Islet precursor cell (in vitro differentiated cells): ENCODE results near the gene WDR72.
A peak's percentile ranks its signal among the peaks of the same experiment; 100 is the strongest.
"Not testable (repeated sequence)": the region's sequence is repeated elsewhere in the genome, so short reads cannot be mapped to it uniquely, and the experiment has no call there.

ENCODE experiments used
- DNase-seq: peaks from one replicate; pipeline ENCODE4 v3.0.0-alpha.2; 2018

The WDR72 gene

DNA sequence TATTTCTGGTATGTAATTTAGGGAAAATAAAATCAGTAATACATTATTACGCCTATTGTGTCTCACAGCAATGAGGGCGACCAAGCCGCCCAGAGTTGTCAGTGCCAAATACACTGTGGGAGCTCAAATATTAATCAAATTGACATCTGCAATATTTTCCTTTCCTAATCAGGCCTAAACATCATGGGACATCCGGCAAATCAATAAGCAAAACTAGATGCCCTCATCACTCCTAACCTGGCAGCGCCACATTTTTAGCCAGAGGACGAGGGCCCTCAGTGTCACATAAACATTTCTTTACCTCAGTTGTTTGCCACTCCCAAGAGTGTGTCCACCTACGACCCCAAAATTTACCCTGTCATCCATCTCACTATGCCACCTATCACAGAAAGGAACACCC lies 64.1 kb downstream of the WDR72 start:
- no peak for DNase-seq

DNA sequence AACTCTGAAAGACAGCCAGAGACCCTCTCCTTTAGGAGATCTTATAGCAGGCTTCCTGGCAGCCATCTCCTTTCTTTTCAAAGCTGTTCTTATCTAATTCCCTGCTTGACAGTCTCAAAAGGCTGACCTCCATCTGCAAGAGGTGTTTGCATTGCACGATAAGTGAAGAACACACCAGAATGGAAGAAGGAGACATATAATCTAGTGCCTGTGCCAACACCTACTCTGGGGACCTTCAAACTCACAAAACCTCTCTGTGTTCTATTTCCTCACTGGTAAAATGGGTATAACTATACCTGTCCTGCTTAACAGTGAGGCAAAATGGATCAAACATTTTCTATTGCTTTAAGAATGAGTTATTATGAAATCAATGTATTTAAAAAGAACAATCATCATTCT lies 65.0 kb downstream of the WDR72 start:
- no peak for DNase-seq

DNA sequence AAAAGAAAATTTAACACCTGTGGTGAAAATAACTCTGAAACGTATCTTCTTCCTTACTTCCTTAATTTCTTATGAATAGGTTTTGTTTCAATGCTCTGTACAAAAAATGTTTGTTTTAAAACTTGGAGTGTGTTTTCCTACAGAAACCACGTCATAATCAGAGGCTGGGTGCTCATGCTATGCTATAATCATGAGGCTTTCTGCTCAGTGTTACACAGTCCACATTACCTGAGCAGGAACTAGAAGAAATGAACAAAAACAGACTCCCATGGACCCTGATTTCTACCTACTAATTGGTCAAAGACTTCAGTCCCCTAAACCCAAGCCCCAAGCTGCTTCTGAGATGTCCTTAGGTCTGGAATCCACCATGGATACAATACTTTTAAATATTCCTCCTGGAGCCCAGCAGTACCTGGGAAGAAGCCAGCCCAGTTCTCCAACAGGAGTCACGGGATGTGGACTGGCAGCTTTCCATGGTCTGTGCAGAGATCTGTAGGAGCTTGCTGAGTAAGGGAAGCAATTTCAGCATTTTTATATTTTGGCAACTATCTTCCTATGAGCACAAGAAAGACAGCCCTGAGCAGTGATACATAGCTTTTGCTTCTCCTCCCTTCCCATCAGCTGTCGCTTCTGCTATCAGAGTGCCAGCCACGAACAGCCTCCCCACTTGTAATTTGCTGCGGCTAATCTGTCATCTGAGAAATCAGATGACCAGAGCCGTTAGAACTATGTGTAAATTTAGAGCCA lies 65.6 kb downstream of the WDR72 start:
- DNase-seq, result no peak

DNA sequence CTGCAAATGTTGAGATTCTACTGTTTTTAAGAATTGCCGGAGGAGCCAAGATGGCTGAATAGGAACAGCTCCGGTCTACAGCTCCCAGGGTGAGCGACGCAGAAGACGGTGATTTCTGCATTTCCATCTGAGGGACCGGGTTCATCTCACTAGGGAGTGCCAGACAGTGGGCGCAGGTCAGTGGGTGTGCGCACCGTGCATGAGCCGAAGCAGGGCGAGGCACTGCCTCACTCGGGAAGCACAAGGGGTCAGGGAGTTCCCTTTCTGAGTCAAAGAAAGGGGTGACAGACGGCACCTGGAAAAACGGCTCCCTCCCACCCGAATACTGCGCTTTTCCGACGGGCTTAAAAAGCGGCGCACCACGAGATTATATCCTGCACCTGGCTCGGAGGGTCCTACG lies 75.3 kb downstream of the WDR72 start:
- DNase-seq, result not testable (repeated sequence)

DNA sequence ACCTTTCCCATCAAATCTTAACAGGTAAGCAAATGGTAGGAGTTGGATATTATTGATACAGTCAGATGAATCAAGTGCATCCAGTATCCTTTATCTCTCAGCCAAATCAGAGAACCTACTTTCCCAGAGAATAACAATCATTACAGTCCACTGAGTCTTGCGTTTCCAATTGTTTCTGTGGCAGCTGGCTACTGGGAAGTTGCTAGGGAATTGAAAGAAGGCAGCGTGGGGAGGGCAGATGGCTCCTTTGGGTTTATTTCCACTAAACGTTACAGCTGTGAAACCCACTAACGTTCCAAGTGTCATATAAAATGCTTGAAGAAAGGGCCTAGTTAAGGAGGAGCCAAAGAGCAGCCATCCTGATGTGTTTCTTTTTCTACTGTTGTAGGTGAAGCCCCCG lies 78.4 kb downstream of the WDR72 start:
- DNase-seq, result no peak

DNA sequence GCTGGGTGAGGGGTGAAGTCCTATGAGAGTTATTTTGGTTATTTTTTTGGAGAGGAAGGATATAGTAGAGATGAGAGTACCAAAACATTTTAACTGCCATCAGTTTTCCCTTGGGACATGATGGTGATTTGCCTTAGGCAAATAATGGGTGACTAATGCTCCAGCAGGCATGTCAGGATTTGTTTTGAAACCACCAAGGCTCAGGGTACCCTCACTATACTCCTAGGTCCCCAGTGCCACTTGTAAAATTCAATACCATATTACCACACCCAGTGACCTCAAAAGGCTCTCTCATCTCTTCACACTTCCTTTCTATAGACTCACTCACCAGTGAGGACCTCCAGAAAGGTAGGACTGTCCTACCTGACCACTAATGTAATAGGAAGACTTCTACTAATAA lies 83.6 kb downstream of the WDR72 start:
- no peak for DNase-seq

DNA sequence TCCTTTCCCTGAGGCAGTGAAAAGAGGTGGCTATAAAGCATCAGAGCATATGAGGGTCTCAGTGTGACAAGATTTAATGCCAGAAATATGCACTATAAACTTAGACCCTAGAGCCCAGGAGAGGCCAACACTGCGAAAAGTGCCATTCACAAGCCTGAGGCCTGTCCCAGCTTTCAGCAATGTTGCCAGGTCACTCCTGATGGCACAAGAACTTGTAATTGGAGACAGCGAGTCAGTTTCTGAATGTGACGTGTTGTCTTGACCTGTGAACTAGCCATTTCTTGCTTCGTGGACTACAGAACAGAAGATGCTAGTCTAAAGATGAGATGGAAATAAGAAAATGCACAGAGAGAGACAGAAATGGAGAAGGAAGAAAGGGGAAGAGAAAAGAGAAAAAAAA lies 87.9 kb downstream of the WDR72 start:
- DNase-seq, result no peak

DNA sequence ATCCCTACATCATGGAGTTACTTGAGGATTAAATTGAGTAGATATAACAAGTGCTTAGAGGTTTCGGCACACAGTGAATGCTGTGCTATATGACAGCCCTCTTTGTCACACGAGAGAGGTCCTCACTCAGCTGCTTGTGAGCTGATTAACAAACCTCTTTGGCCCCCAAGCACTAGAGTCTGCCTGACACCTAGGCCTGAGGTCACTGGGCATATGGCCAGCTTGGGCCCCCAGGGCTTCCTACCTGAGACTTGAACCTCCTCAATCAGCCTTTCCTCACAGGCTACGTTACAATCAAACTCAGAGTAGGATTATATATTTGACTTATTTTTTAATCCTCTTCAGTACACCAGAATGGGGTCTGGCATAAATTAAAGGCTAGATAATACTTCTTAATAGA lies 88.8 kb downstream of the WDR72 start:
- no peak for DNase-seq

DNA sequence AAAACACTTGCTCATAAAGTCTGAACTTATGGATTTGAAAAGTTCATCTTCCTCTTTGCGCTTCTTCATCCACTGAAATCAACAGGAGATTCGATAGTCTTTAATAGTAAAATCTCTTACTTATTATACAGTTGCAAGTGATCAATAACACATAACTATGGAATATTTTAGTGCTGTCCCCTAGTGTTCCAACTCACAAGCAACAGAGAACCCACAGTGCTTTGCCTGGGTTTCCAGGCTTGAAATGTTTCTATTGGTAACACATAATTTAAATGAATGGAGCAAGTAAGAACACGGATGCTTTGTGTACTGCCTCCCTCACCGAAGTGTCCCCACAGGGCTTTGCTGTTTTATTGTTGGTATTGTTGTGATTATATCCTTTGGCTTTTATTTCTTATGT lies 93.5 kb downstream of the WDR72 start:
- DNase-seq, result no peak

DNA sequence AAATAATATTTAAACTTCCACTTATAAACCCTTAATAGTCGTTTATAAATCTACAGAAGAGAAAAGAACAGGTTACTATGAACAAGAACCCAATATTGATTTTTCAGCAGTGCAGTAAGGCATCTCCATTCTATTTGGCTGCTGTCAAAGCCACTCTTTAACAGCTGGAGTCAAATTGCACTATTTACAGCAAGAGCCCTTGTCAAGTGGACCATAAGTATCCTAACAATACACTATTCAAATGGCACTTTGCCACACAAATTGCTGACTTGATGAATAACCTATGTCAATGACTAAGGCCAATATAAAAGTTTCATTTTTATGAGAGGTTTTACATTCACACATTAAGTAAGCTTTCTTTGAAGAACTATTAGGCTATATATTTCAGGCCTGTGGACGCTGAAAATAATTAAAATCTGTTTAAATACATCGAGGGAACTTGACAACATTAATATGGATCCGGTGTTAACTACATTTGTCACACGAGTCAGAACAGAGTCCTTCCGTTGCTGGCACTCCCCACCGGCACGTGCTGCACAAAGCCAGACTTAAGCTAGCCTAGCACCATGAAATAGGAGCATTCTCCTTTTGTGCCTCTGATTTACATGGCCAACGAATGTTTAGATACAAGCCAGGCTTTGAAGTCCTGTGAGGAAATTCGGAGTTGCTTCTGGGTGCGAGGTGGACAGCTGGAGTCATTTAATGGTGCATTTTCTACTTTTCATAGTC lies 100.5 kb downstream of the WDR72 start:
- no peak for DNase-seq

DNA sequence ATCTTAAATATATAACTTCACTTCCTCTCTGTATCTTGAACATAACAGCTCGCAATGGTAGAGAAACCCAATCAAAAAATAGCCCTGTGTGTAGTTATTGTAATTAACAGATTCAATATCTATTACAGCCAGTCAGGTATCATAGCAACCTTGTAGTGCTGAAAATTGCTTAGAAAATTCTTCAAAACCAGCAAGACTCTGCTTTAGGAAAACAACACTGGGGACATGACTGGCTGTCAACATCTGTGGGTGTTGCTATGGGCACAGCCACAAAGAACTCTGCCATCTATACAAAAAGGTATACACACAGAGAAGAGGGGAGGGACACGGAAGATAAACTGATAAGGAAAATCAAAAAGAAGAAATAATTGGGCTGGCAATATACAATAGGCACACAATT lies 101.2 kb downstream of the WDR72 start:
- no peak for DNase-seq

DNA sequence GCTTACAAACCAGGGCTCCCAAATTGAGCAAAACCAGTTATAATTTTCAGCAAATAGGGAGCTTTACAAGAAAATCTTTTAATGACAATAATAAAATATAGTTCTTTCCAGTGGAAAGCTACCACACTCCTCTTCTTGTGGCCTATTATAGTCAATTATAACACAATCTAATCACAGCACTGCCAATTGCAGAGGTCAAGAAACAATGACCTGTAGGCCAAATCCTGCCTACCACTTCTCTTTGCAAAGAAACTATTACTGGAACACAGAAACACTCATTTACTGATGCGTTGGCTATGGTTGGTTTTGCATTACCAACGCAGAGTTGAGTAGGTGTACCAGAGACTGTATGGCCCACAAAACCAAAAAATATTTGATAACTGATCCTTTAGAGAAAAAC lies 110.5 kb downstream of the WDR72 start:
- DNase-seq, result no peak

DNA sequence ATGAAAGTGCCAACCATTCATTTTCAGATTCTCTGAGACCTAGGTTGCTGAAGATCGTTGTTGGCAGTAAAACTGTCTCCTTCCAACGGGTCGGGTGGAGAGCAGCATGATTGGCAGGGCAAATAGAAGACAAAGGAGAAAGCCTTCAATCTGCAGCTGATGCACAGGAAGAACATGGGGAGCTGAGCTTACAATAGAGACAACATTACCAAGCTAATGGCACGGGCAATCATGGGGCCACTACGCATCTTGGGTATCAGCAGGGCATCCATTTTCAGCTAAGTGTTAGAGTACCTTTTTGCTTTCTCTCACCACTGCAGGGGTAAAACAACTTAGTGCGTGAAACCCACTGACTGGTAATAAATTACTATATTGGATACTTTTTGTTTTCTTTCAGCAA lies 114.8 kb downstream of the WDR72 start:
- no peak for DNase-seq

DNA sequence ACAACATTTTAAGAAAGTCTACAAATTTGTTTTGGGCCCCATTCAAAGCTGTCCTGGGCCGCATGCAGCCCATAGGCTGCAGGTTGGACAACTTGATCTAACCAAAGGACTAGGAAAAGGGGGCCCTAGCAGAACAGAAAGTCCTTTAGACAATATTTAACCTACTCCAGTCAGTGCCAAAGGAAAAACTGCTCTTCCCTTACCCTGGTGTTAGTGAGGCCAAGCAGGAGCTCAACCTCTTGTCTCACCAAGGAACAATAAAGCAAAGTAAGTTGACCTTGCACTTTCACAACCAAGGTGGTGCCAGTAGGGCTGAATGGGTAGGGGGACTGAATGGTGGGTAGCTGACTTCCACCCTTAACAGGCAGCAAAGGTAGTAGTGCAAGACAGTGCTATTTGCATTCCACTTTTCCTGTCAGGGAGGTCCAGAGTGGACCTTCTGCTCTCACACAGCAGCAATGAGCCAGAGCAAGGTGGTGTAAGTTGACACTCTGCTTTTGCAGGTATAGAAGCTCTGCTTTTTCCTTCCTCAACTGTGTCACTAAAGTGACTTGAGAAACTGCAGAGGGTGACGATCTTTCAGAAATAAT lies 124.9 kb downstream of the WDR72 start:
- no peak for DNase-seq

DNA sequence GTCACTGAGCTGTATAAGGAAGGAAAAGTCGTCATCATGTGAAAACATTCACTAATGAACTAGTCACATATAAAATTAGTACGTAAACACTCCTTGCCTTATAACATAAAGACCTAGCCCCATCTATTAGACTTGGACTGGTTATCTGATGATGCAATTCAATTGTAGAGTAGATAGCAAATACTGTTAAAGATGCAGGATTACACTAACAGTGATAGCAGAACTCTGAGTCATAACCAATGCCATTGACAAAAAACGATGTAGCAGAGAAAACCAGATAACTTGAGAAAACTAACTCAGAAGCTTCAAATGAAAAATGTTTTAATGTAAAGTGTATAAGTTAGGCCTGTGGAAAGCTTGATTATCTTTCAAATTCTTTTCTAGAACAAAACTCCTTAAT lies 132.2 kb downstream of the WDR72 start:
- no peak for DNase-seq

DNA sequence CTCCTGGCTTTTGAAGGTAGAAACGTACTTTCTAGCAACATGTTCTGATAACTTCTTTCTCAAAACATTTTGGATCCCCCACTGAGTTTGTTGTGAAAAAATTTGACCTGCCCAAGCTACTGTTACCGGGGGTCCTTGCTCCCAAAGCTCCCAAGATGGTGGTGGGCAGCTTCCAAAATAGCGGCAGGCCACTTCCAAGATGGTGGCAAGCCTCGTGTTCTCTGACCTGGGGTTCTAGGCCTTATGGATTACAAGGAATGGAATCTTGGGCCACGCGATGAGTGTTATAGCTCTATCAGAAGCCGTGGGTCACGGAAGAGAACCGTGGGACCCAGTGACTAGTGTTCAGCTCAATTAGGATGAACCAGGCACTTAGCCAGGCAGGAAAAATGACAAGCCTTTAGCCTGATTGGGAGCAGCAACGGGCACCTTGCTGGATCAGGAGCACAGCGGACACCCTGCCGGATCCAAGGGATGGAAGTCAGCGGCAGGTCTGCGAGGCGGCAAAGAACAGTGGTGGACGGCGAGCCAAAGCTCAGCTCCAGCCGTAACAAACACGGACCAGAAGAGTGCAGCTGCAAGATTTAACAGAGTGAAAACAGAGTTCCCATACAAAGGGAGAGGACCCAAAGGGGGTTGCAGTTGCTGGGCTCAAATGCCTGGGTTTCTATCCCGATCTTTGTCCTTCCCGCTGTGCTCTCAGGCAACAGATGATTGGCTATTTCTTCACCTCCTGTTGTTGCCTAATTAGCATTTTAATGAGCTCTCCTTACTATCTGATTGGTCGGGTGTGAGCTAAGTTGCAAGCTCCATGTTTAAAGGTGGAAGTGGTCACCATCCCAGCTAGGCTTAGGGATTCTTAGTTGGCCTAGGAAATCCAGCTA lies 133.3 kb downstream of the WDR72 start:
- no peak for DNase-seq

DNA sequence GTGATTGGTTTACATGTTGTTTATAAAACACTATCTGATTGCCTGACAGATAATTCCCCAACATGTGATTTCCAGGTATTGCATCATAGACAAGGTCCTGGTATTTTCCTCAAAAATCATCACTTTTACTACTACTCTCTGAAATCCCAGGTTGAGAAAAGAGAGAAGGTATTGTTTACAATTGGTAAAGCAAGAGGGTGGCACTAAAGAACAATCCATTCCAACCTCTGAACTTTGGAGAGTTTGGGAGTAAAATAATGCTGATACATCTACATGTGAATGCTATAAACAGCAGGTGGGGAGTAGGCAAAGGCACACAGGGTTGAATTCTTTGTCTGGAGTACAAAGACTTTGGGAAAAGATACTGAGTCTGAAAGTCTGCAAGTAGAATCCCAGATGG lies 134.2 kb downstream of the WDR72 start:
- no peak for DNase-seq

DNA sequence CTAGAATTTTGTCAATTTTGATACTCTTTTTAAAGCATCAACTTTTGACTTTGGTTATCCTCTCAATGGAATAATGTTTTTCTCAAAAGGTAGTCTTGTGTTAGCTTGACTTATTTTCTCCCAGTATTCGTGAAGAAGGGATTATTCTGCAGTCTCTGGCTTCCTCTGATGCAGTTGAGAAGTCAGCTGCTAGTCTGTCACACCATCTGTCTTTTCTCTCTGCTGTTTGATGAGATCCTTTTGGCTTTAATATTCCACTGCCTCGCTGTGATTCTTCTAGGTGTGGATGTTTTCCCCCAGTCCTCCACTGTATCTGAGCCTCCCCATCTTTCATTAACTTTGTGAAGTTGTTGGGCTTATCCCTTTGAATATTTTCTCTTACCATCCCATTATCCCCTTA lies 141.0 kb downstream of the WDR72 start:
- no peak for DNase-seq

DNA sequence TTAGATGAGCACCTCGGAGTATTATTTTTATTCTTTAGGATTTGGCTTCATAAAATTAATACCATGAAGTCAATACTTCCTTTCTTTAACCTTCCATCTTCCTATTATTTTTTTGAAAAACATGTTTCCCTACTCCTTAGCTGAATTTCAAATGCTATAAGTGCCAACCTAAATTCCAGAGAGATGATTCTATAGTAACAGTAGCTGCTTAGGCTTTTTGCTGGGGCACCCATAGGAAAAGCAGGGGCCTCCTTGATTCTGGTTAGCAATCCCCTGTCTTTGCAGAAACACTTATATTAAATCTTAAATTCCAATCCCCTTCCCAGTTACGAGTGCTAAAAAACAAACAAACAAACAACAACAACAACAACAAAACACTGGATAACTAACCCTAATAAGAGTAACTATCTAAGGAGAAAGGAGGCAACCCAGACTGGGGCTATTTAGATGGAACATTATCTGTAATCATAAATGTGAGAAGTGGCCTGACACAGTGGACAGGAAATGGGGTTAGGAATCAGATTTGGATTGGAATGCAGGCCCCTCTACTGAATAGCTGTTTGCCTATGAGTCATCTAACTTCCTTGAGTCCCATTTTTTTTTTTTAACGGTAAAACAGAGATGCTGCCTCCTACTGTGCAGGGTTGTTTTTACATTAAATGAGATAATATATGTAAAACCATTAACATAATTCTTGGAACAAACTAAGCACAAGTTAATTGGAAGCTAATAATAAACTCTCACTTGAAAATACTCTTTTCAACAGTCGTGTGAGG lies 148.1 kb downstream of the WDR72 start:
- DNase-seq, result peak; percentile 56

DNA sequence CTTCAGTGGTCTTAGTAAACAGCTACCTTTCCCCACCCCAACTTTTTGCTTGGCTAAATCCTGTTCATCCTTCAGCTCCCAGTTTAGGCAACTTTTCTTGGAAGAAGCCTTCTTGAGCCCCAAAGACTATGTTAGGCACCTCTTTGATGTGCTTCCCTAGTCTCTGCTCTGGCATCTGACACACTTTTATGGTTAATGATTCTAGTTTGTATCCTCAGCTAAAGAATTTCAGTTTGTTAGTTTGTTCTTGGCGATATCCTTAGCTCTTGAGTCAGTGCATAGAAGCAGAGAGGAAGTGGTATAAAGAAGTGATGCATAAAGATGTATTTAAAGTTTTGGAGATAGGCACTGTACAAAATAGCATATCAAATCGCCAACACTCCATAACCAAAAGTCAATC lies 168.4 kb downstream of the WDR72 start:
- no peak for DNase-seq

DNA sequence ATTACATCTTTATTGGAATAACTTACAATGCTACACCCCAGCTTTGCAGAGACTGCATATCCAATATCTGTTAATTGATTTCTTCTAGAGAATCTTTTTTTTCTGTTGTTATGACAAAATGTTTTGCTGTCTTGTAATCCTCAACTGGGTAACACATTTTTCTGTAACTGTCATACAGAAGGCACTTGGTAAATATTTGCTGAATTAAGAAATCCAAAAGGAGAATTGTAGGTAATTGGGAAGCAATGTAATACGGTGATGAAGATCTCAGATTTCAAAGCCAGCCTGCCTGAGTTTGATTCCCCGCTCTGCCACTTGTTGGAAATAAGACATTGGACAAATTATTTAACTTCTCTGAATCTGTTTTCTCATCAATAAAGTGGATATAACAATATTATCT lies 169.1 kb downstream of the WDR72 start:
- DNase-seq, result no peak

DNA sequence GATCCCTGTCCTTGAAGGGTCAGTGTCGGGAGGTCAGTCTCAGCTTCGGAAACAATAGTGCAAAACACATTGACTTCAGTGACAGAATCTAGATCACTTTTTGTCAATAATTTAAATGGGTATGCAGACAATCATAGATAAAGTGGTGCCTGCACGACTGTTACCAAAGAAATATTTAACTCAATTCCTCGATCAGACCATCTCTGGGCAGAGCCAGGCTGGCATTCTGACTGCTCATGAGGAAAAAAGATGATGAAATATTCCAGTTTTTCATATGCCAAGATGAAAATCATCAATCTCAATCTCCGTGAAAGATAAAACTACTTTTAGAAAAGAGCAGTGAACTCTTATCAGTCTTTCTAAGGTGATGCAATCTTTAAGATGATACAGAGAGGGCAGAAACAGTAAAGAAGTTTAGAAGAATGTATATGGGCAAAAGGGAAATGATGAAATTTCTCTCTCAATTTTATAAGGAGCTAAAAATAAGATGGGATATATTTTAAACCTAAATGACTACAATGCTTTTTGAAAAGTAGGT lies 169.9 kb downstream of the WDR72 start:
- DNase-seq, result no peak
